ENCODE measurements around the gene HMOX1. TPM values are rescaled to one million over a fixed set of nuclear protein-coding genes. Genes with fewer than 3 reads are reported as not detected.

Gene HMOX1
- total RNA-seq, 2 donors from 2014 or later = 1.1 to 3.0 TPM

- no peak overlapping the region for H3K4me3 Mint-ChIP-seq
These were observed 29.1 kb downstream of the HMOX1 start for GRCh38 chr22:35409783-35410662.

GRCh38 chr22:35410663-35411034 lies 29.8 kb downstream of the HMOX1 start:
- Mint-ChIP-seq H3K4me3 (no peak overlapping the region), H3K4me1 (peaks cover 13% of the 10 kb centered on the region), H3K36me3 (ENCODE audit: low read depth) (peaks cover 23% of the 10 kb centered on the region), H3K27ac (no peak overlapping the region), H3K27me3 (no peaks in the 10 kb centered on the region)
- DNase-seq (no peak), ATAC-seq (no peak)
- no peaks in the 10 kb centered on the region for H3K9me3 ChIP-seq (ENCODE audit: control insufficient read depth, low read length, poor library complexity, severe bottlenecking)

More at GRCh38 chr22:35409783-35410662, 29.1 kb downstream of the HMOX1 start:
- peak overlapping the region; percentile 37 for H3K27ac Mint-ChIP-seq
- H3K36me3 Mint-ChIP-seq (ENCODE audit: low read depth) = peaks cover 23% of the 10 kb centered on the region
- H3K4me1 Mint-ChIP-seq = peaks cover 13% of the 10 kb centered on the region
- no peaks in the 10 kb centered on the region for H3K9me3 ChIP-seq (ENCODE audit: control insufficient read depth, low read length, poor library complexity, severe bottlenecking)
- peak; percentile 83 for ATAC-seq
- H3K27me3 Mint-ChIP-seq = no peaks in the 10 kb centered on the region
- DNase-seq = no peak

GRCh38 chr22:35411102-35411501 lies 30.2 kb downstream of the HMOX1 start:
- peaks cover 23% of the 10 kb centered on the region for H3K36me3 Mint-ChIP-seq (ENCODE audit: low read depth)
- H3K27me3 Mint-ChIP-seq = no peaks in the 10 kb centered on the region
- H3K4me3 Mint-ChIP-seq = no peak overlapping the region
- no peaks in the 10 kb centered on the region for H3K9me3 ChIP-seq (ENCODE audit: control insufficient read depth, low read length, poor library complexity, severe bottlenecking)
- peak overlapping the region; percentile 61 for H3K27ac Mint-ChIP-seq
- peaks cover 13% of the 10 kb centered on the region for H3K4me1 Mint-ChIP-seq
- DNase-seq (no peak), ATAC-seq (no peak)

- DNase-seq = no peak
These were observed 32.7 kb downstream of the HMOX1 start for GRCh38 chr22:35413624-35414023.

GRCh38 chr22:35417606-35418005 lies 36.7 kb downstream of the HMOX1 start:
- H3K27me3 Mint-ChIP-seq = no peaks in the 10 kb centered on the region
- DNase-seq (no peak), ATAC-seq (no peak)
- no peak overlapping the region for H3K27ac Mint-ChIP-seq
- no peak overlapping the region for H3K4me3 Mint-ChIP-seq
- H3K36me3 Mint-ChIP-seq (ENCODE audit: low read depth) = peaks cover 7% of the 10 kb centered on the region
- no peaks in the 10 kb centered on the region for H3K9me3 ChIP-seq (ENCODE audit: control insufficient read depth, low read length, poor library complexity, severe bottlenecking)
- peaks cover 3% of the 10 kb centered on the region for H3K4me1 Mint-ChIP-seq

More at GRCh38 chr22:35413624-35414023, 32.7 kb downstream of the HMOX1 start:
- Mint-ChIP-seq H3K27me3 (no peaks in the 10 kb centered on the region), H3K27ac (no peak overlapping the region), H3K36me3 (ENCODE audit: low read depth) (peaks cover 12% of the 10 kb centered on the region), H3K4me1 (peaks cover 4% of the 10 kb centered on the region), H3K4me3 (no peak overlapping the region)
- no peaks in the 10 kb centered on the region for H3K9me3 ChIP-seq (ENCODE audit: control insufficient read depth, low read length, poor library complexity, severe bottlenecking)
- ATAC-seq = no peak

GRCh38 chr22:35418088-35418487 lies 37.2 kb downstream of the HMOX1 start:
- no peaks in the 10 kb centered on the region for H3K9me3 ChIP-seq (ENCODE audit: control insufficient read depth, low read length, poor library complexity, severe bottlenecking)
- H3K27me3 Mint-ChIP-seq = no peaks in the 10 kb centered on the region
- no peak overlapping the region for H3K4me3 Mint-ChIP-seq
- H3K27ac Mint-ChIP-seq = no peak overlapping the region
- H3K36me3 Mint-ChIP-seq (ENCODE audit: low read depth) = peaks cover 7% of the 10 kb centered on the region
- peaks cover 3% of the 10 kb centered on the region for H3K4me1 Mint-ChIP-seq
- ATAC-seq (no peak), DNase-seq (no peak)

- no peak for ATAC-seq
- H3K4me1 Mint-ChIP-seq = peaks cover 3% of the 10 kb centered on the region
These were observed 37.8 kb downstream of the HMOX1 start for GRCh38 chr22:35418731-35419130.

GRCh38 chr22:35419756-35420155 lies 38.9 kb downstream of the HMOX1 start:
- ATAC-seq (no peak), DNase-seq (no peak)
- Mint-ChIP-seq H3K4me3 (no peak overlapping the region), H3K36me3 (ENCODE audit: low read depth) (peaks cover 9% of the 10 kb centered on the region), H3K4me1 (peaks cover 4% of the 10 kb centered on the region), H3K27me3 (no peaks in the 10 kb centered on the region), H3K27ac (peak overlapping the region; percentile 37)
- no peaks in the 10 kb centered on the region for H3K9me3 ChIP-seq (ENCODE audit: control insufficient read depth, low read length, poor library complexity, severe bottlenecking)

More at GRCh38 chr22:35418731-35419130, 37.8 kb downstream of the HMOX1 start:
- no peak for DNase-seq
- no peak overlapping the region for H3K4me3 Mint-ChIP-seq
- H3K27me3 Mint-ChIP-seq = no peaks in the 10 kb centered on the region
- peak overlapping the region; percentile 37 for H3K27ac Mint-ChIP-seq
- no peaks in the 10 kb centered on the region for H3K9me3 ChIP-seq (ENCODE audit: control insufficient read depth, low read length, poor library complexity, severe bottlenecking)
- peaks cover 7% of the 10 kb centered on the region for H3K36me3 Mint-ChIP-seq (ENCODE audit: low read depth)

GRCh38 chr22:35421121-35421520 lies 40.2 kb downstream of the HMOX1 start:
- Mint-ChIP-seq H3K4me1 (peaks cover 6% of the 10 kb centered on the region), H3K27me3 (no peaks in the 10 kb centered on the region), H3K27ac (no peak overlapping the region), H3K36me3 (ENCODE audit: low read depth) (peaks cover 9% of the 10 kb centered on the region), H3K4me3 (no peak overlapping the region)
- DNase-seq = no peak
- H3K9me3 ChIP-seq (ENCODE audit: control insufficient read depth, low read length, poor library complexity, severe bottlenecking) = no peaks in the 10 kb centered on the region
- ATAC-seq = no peak

GRCh38 chr22:35422145-35422544 lies 41.2 kb downstream of the HMOX1 start:
- ATAC-seq = no peak
- DNase-seq = no peak
- Mint-ChIP-seq H3K27me3 (no peaks in the 10 kb centered on the region), H3K36me3 (ENCODE audit: low read depth) (peaks cover 5% of the 10 kb centered on the region), H3K4me3 (no peak overlapping the region), H3K4me1 (peaks cover 9% of the 10 kb centered on the region), H3K27ac (no peak overlapping the region)
- H3K9me3 ChIP-seq (ENCODE audit: control insufficient read depth, low read length, poor library complexity, severe bottlenecking) = no peaks in the 10 kb centered on the region

- no peak for DNase-seq
- H3K4me3 Mint-ChIP-seq = no peak overlapping the region
- no peak overlapping the region for H3K27ac Mint-ChIP-seq
- H3K36me3 Mint-ChIP-seq (ENCODE audit: low read depth) = peaks cover 5% of the 10 kb centered on the region
- no peaks in the 10 kb centered on the region for H3K9me3 ChIP-seq (ENCODE audit: control insufficient read depth, low read length, poor library complexity, severe bottlenecking)
- H3K27me3 Mint-ChIP-seq = no peaks in the 10 kb centered on the region
- ATAC-seq = no peak
- peaks cover 9% of the 10 kb centered on the region for H3K4me1 Mint-ChIP-seq
These were observed 42.0 kb downstream of the HMOX1 start for GRCh38 chr22:35422936-35423335.

GRCh38 chr22:35424081-35424480 lies 43.2 kb downstream of the HMOX1 start:
- ATAC-seq = no peak
- Mint-ChIP-seq H3K27me3 (no peaks in the 10 kb centered on the region), H3K4me1 (peaks cover 9% of the 10 kb centered on the region), H3K4me3 (no peak overlapping the region), H3K36me3 (ENCODE audit: low read depth) (peaks cover 5% of the 10 kb centered on the region), H3K27ac (no peak overlapping the region)
- no peaks in the 10 kb centered on the region for H3K9me3 ChIP-seq (ENCODE audit: control insufficient read depth, low read length, poor library complexity, severe bottlenecking)
- no peak for DNase-seq

- Mint-ChIP-seq H3K4me1 (peaks cover 9% of the 10 kb centered on the region), H3K4me3 (no peak overlapping the region), H3K27ac (peak overlapping the region; percentile 62), H3K36me3 (ENCODE audit: low read depth) (peaks cover 5% of the 10 kb centered on the region), H3K27me3 (no peaks in the 10 kb centered on the region)
- no peaks in the 10 kb centered on the region for H3K9me3 ChIP-seq (ENCODE audit: control insufficient read depth, low read length, poor library complexity, severe bottlenecking)
- ATAC-seq = no peak
- DNase-seq = no peak
These were observed 43.9 kb downstream of the HMOX1 start for GRCh38 chr22:35424761-35425160.

GRCh38 chr22:35425546-35425945 lies 44.6 kb downstream of the HMOX1 start:
- H3K36me3 Mint-ChIP-seq (ENCODE audit: low read depth) = peaks cover 5% of the 10 kb centered on the region
- H3K4me3 Mint-ChIP-seq = no peak overlapping the region
- H3K4me1 Mint-ChIP-seq = peaks cover 9% of the 10 kb centered on the region
- H3K9me3 ChIP-seq (ENCODE audit: control insufficient read depth, low read length, poor library complexity, severe bottlenecking) = no peaks in the 10 kb centered on the region
- DNase-seq (no peak), ATAC-seq (no peak)
- peak overlapping the region; percentile 39 for H3K27ac Mint-ChIP-seq
- H3K27me3 Mint-ChIP-seq = no peaks in the 10 kb centered on the region

Measured in T-helper 17 cell (primary cell).